Neural crest cell (in vitro differentiated cells): Measurements from ENCODE around the gene TRPC4AP. TPM values are rescaled to one million over a fixed set of nuclear protein-coding genes. Genes with fewer than 3 reads are reported as not detected.
"Not testable (repeated sequence)": the region's sequence is repeated elsewhere in the genome, so short reads cannot be mapped to it uniquely, and the experiment has no call there.

ENCODE experiments used
- DNase-seq: peaks from one replicate; pipeline ENCODE4 v3.0.0; 2021; ENCODE audit warnings: low read depth, mixed read lengths, low spot score
- H3K27ac Mint-ChIP-seq: one replicate; pipeline ENCODE4 v1.8.0; 2021; ENCODE audit warnings: mild to moderate bottlenecking, mixed read lengths; ENCODE audit not compliant: unreplicated experiment
- H3K27me3 Mint-ChIP-seq: 2 replicates; pipeline ENCODE4 v1.8.0; 2021; ENCODE audit warnings: low read depth, mild to moderate bottlenecking, mixed read lengths
- H3K36me3 Mint-ChIP-seq: 2 replicates; pipeline ENCODE4 v1.8.0; 2021; ENCODE audit warnings: low read depth, mild to moderate bottlenecking, mixed read lengths
- H3K4me1 Mint-ChIP-seq: 2 replicates; pipeline ENCODE4 v1.8.0; 2021; ENCODE audit warnings: mixed read lengths
- H3K4me3 Mint-ChIP-seq: one replicate; pipeline ENCODE4 v1.8.0; 2021; ENCODE audit warnings: mild to moderate bottlenecking, mixed read lengths
- H3K9me3 Mint-ChIP-seq: 2 replicates; pipeline ENCODE4 v1.8.0; 2021; ENCODE audit warnings: mixed read lengths
- CTCF ChIP-seq: fragments of 200-600 bp; sonication (generic); conservative IDR thresholded peaks from 2 replicates; pipeline ENCODE4 v1.5.0; 2021; ENCODE audit warnings: antibody characterized with exemption, mild to moderate bottlenecking
- total RNA-seq: library from RNA; stranded (reverse); gene quantifications from 2 replicates; pipeline ENCODE4 v1.2.1, GENCODE V29; 2021

Gene TRPC4AP
- total RNA-seq, 1 donor from 2014 or later = 96.2 TPM

GRCh38 chr20:35087355-35087754, 5.3 kb downstream of the TRPC4AP start:
- Mint-ChIP-seq H3K4me3 (no peak overlapping the region), H3K27ac (no peak overlapping the region), H3K27me3 (no peaks in the 10 kb centered on the region), H3K9me3 (no peaks in the 10 kb centered on the region), H3K4me1 (peaks cover 26% of the 10 kb centered on the region), H3K36me3 (peaks cover 4% of the 10 kb centered on the region)
- TF ChIP-seq CTCF = no peak
- no peak for DNase-seq

GRCh38 chr20:35085477-35086225, 7.0 kb downstream of the TRPC4AP start:
- H3K36me3 Mint-ChIP-seq = peaks cover 4% of the 10 kb centered on the region
- no peak for TF ChIP-seq CTCF

GRCh38 chr20:35084998-35085397, 7.6 kb downstream of the TRPC4AP start:
- Mint-ChIP-seq H3K4me3 (no peak overlapping the region), H3K27ac (no peak overlapping the region), H3K4me1 (peaks cover 12% of the 10 kb centered on the region), H3K27me3 (no peaks in the 10 kb centered on the region), H3K36me3 (peaks cover 4% of the 10 kb centered on the region), H3K9me3 (no peaks in the 10 kb centered on the region)
- DNase-seq = no peak
- TF ChIP-seq CTCF = no peak

More at GRCh38 chr20:35085477-35086225, 7.0 kb downstream of the TRPC4AP start:
- no peak for DNase-seq
- Mint-ChIP-seq H3K9me3 (no peaks in the 10 kb centered on the region), H3K27me3 (no peaks in the 10 kb centered on the region), H3K4me3 (no peak overlapping the region), H3K27ac (no peak overlapping the region), H3K4me1 (peaks cover 14% of the 10 kb centered on the region)

GRCh38 chr20:35080348-35080642, 12.3 kb downstream of the TRPC4AP start:
- not testable (repeated sequence) for H3K4me3 Mint-ChIP-seq, H3K4me1 Mint-ChIP-seq, DNase-seq, H3K27ac Mint-ChIP-seq, H3K9me3 Mint-ChIP-seq, H3K27me3 Mint-ChIP-seq
- H3K36me3 Mint-ChIP-seq = peaks cover 36% of the 10 kb centered on the region

- no peaks in the 10 kb centered on the region for H3K27me3 Mint-ChIP-seq
- peaks cover 15% of the 10 kb centered on the region for H3K9me3 Mint-ChIP-seq
- H3K4me3 Mint-ChIP-seq = no peak overlapping the region
- H3K36me3 Mint-ChIP-seq = peaks cover 42% of the 10 kb centered on the region
- no peak for TF ChIP-seq CTCF
- no peak overlapping the region for H3K27ac Mint-ChIP-seq
- no peaks in the 10 kb centered on the region for H3K4me1 Mint-ChIP-seq
- DNase-seq = no peak
These were observed 12.9 kb downstream of the TRPC4AP start for GRCh38 chr20:35079472-35080347.

GRCh38 chr20:35077872-35078271, 14.7 kb downstream of the TRPC4AP start:
- no peaks in the 10 kb centered on the region for H3K27me3 Mint-ChIP-seq
- no peak overlapping the region for H3K4me3 Mint-ChIP-seq
- H3K4me1 Mint-ChIP-seq = no peaks in the 10 kb centered on the region
- no peak overlapping the region for H3K27ac Mint-ChIP-seq
- peaks cover 56% of the 10 kb centered on the region for H3K36me3 Mint-ChIP-seq
- no peak for TF ChIP-seq CTCF
- no peak for DNase-seq
- peaks cover 28% of the 10 kb centered on the region for H3K9me3 Mint-ChIP-seq
